ENCODE data around the gene NBPF1. TPM values are rescaled to one million over a fixed set of nuclear protein-coding genes. Genes with fewer than 3 reads are reported as not detected.

Gene NBPF1
- total and polyA plus RNA-seq, 9 of the 15 experiments (the other 6 are each of a cell fraction or from before 2014, with no cell fraction given) = 5.2 to 42.6 (median 24.1) TPM

DNA sequence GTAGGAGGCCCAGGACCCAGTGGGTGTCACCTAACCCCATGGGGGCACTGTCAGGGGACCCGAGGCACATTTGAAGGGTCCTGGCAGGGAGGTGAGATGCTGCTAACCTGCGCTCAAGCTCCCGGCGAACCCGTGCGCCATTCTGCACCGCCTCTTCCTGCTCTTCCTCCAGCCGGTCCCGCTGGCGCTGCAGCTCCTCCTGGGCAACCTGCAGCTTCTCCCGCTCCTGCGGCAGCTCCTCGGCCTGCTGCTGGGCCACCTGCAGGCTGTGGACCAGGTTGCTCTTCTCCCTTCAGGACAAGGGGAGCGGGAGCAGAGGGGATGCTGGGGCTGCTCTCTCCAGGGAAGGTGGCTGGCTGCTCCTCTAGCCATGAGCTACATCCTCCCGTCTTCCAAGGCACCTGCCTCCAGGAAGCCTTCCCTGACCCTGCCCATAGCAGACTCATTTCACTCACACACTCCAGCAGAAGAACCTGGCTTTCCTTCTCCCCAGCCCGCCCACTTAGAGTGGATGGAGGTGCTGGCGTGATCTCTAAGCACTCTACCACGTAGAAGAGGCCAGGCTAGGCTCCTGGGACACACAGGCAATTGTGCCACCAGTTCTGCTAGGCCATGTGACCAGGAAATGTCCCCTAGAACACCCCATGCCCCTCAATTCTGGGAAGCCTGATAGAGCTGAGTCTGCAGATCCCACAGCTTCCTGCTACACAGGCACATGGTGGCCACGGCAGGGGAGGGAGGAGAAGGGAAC is 15.2 kb upstream of the NBPF1 start (continued):
- TF ChIP-seq, protein P1, sequence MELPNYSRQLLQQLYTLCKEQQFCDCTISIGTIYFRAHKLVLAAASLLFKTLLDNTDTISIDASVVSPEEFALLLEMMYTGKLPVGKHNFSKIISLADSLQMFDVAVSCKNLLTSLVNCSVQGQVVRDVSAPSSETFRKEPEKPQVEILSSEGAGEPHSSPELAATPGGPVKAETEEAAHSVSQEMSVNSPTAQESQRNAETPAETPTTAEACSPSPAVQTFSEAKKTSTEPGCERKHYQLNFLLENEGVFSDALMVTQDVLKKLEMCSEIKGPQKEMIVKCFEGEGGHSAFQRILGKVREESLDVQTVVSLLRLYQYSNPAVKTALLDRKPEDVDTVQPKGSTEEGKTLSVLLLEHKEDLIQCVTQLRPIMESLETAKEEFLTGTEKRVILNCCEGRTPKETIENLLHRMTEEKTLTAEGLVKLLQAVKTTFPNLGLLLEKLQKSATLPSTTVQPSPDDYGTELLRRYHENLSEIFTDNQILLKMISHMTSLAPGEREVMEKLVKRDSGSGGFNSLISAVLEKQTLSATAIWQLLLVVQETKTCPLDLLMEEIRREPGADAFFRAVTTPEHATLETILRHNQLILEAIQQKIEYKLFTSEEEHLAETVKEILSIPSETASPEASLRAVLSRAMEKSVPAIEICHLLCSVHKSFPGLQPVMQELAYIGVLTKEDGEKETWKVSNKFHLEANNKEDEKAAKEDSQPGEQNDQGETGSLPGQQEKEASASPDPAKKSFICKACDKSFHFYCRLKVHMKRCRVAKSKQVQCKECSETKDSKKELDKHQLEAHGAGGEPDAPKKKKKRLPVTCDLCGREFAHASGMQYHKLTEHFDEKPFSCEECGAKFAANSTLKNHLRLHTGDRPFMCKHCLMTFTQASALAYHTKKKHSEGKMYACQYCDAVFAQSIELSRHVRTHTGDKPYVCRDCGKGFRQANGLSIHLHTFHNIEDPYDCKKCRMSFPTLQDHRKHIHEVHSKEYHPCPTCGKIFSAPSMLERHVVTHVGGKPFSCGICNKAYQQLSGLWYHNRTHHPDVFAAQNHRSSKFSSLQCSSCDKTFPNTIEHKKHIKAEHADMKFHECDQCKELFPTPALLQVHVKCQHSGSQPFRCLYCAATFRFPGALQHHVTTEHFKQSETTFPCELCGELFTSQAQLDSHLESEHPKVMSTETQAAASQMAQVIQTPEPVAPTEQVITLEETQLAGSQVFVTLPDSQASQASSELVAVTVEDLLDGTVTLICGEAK (IDR thresholded peaks at IDR 0.05) = no peak
- TF ChIP-seq, protein P1 (CRISPR knock-in tag; IDR thresholded peaks at IDR 0.05) = 0 out of 2 replicates have a peak, but pooled peaks have one; percentile 7
- TF ChIP-seq HDGF (IDR thresholded peaks at IDR 0.05) (no peak), KDM2B (CRISPR knock-in tag; IDR thresholded peaks at IDR 0.05) (no peak), NEUROD1 (IDR thresholded peaks at IDR 0.05; ENCODE audit: borderline replicate concordance, low read depth, low read length, partially characterized antibody) (peak; percentile 25), BRD9 (IDR thresholded peaks at IDR 0.05; ENCODE audit: low read depth, partially characterized antibody) (no peak), TSC22D4 (tag; IDR thresholded peaks at IDR 0.05) (no peak), ZNF41 (CRISPR knock-in tag; conservative IDR thresholded peaks at IDR 0.05) (no peak), TEAD2 (tag; IDR thresholded peaks at IDR 0.05) (no peak)
- TF ChIP-seq, protein P2, sequence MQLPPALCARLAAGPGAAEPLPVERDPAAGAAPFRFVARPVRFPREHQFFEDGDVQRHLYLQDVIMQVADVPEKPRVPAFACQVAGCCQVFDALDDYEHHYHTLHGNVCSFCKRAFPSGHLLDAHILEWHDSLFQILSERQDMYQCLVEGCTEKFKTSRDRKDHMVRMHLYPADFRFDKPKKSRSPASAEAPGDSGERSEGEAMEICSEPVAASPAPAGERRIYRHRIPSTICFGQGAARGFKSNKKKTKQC (CRISPR knock-in tag; IDR thresholded peaks at IDR 0.05) = no peak
- TF ChIP-seq, protein P3, sequence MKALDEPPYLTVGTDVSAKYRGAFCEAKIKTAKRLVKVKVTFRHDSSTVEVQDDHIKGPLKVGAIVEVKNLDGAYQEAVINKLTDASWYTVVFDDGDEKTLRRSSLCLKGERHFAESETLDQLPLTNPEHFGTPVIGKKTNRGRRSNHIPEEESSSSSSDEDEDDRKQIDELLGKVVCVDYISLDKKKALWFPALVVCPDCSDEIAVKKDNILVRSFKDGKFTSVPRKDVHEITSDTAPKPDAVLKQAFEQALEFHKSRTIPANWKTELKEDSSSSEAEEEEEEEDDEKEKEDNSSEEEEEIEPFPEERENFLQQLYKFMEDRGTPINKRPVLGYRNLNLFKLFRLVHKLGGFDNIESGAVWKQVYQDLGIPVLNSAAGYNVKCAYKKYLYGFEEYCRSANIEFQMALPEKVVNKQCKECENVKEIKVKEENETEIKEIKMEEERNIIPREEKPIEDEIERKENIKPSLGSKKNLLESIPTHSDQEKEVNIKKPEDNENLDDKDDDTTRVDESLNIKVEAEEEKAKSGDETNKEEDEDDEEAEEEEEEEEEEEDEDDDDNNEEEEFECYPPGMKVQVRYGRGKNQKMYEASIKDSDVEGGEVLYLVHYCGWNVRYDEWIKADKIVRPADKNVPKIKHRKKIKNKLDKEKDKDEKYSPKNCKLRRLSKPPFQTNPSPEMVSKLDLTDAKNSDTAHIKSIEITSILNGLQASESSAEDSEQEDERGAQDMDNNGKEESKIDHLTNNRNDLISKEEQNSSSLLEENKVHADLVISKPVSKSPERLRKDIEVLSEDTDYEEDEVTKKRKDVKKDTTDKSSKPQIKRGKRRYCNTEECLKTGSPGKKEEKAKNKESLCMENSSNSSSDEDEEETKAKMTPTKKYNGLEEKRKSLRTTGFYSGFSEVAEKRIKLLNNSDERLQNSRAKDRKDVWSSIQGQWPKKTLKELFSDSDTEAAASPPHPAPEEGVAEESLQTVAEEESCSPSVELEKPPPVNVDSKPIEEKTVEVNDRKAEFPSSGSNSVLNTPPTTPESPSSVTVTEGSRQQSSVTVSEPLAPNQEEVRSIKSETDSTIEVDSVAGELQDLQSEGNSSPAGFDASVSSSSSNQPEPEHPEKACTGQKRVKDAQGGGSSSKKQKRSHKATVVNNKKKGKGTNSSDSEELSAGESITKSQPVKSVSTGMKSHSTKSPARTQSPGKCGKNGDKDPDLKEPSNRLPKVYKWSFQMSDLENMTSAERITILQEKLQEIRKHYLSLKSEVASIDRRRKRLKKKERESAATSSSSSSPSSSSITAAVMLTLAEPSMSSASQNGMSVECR (CRISPR knock-in tag; IDR thresholded peaks at IDR 0.05) = no peak
